HEK293 (cell line): ENCODE measurements around the gene P2RX7.

Experiments
- CTCF ChIA-PET: fragments of 350-600 bp; formaldehyde crosslinking; extraction: SDS; loops from one replicate; lab custom pipeline; 2021; ENCODE audit warnings: antibody characterized with exemption; lab: Yijun Ruan, JAX
- POLR2A ChIA-PET: fragments of 300-600 bp; formaldehyde crosslinking; extraction: SDS; loops from one replicate; lab custom pipeline; 2020; ENCODE audit warnings: antibody characterized with exemption, inconsistent platforms; lab: Yijun Ruan, JAX
- H3K27ac ChIP-seq: fragments of 200-500 bp; sonication (Bioruptor generic); 2 replicates; pipeline ENCODE4 v1.5.1; 2014; ENCODE audit warnings: low read depth, low read length, control low read depth, inconsistent platforms; ENCODE audit errors: extremely low read depth
- H3K36me3 ChIP-seq, 2 experiments: fragments of 200-500 bp in 1 of 2; sonication (Bioruptor generic) in 1 of 2; 1 replicate in 1 of 2; 2 replicates in 1 of 2; pipeline ENCODE4 v1.5.1; 2014 to 2017; ENCODE audit warnings: inconsistent platforms in 2 of 2, low read length in 2 of 2; ENCODE audit not compliant: control insufficient read depth in 2 of 2, insufficient read depth in 1 of 2
- H3K4me1 ChIP-seq: fragments of 200-500 bp; sonication (Bioruptor generic); 2 replicates; pipeline ENCODE4 v1.5.1; 2014; ENCODE audit warnings: mild to moderate bottlenecking, low read length, inconsistent platforms; ENCODE audit not compliant: control insufficient read depth, insufficient read depth
- H3K4me3 ChIP-seq: 2 replicates; pipeline ENCODE4 v1.5.1; 2011; ENCODE audit warnings: low read depth, mild to moderate bottlenecking, control low read depth, low read length, moderate library complexity
- H3K9me3 ChIP-seq: fragments of 200-500 bp; sonication (Bioruptor generic); 2 replicates; pipeline ENCODE4 v1.5.1; 2014; ENCODE audit warnings: low read depth, low read length, inconsistent platforms; ENCODE audit not compliant: control insufficient read depth, insufficient read depth
- CTCF ChIP-seq: fragments of 450-650 bp; formaldehyde crosslinking; IDR thresholded peaks from 2 replicates; pipeline ENCODE4 v1.5.1; 2016; ENCODE audit warnings: missing biosample characterization, missing genetic modification characterization
- HOXC10 ChIP-seq: sonication (generic); formaldehyde crosslinking; IDR thresholded peaks from 2 replicates; pipeline ENCODE4 v1.8.1; 2023; ENCODE audit warnings: mild to moderate bottlenecking, missing genetic modification reagents
- KLF1 ChIP-seq: fragments of 450-650 bp; formaldehyde crosslinking; IDR thresholded peaks from 2 replicates; pipeline ENCODE4 v1.5.1; 2016; ENCODE audit warnings: missing biosample characterization, missing genetic modification characterization
- KLF16 ChIP-seq: fragments of 450-650 bp; formaldehyde crosslinking; IDR thresholded peaks from 2 replicates; pipeline ENCODE4 v1.5.1; 2017; ENCODE audit warnings: missing biosample characterization, missing genetic modification characterization
- TCF7L2 ChIP-seq: IDR thresholded peaks from 2 replicates; pipeline ENCODE4 v1.6.1; 2011; ENCODE audit warnings: low read depth, mild to moderate bottlenecking, inconsistent platforms, low read length, moderate library complexity, borderline replicate concordance
- ZNF148 ChIP-seq: fragments of 450-650 bp; formaldehyde crosslinking; IDR thresholded peaks from 2 replicates; pipeline ENCODE4 v1.5.0; 2017; ENCODE audit warnings: missing biosample characterization, missing genetic modification characterization, borderline replicate concordance
- ZNF169 ChIP-seq: fragments of 450-650 bp; formaldehyde crosslinking; IDR thresholded peaks from 2 replicates; pipeline ENCODE4 v1.5.1; 2016; ENCODE audit warnings: missing biosample characterization, missing genetic modification characterization
- ZNF239 ChIP-seq: fragments of 450-650 bp; formaldehyde crosslinking; IDR thresholded peaks from 2 replicates; pipeline ENCODE4 v1.5.1; 2016; ENCODE audit warnings: missing biosample characterization, missing genetic modification characterization
- ZNF311 ChIP-seq: fragments of 450-650 bp; formaldehyde crosslinking; IDR thresholded peaks from 2 replicates; pipeline ENCODE4 v1.5.1; 2017; ENCODE audit warnings: missing biosample characterization, missing genetic modification characterization, borderline replicate concordance
- ZNF37A ChIP-seq: fragments of 450-650 bp; IDR thresholded peaks from 2 replicates; pipeline ENCODE4 v1.5.1; 2018; ENCODE audit warnings: missing biosample characterization, missing genetic modification characterization
- ZNF529 ChIP-seq: fragments of 450-650 bp; formaldehyde crosslinking; IDR thresholded peaks from 2 replicates; pipeline ENCODE4 v1.5.1; 2017; ENCODE audit warnings: missing genetic modification characterization, missing biosample characterization; ENCODE audit not compliant: insufficient replicate concordance
- ZNF654 ChIP-seq: fragments of 450-650 bp; formaldehyde crosslinking; IDR thresholded peaks from 2 replicates; pipeline ENCODE4 v1.5.1; 2016; ENCODE audit warnings: low read depth, missing biosample characterization, missing genetic modification characterization
- TF ChIP-seq, protein P1 (sequence below): fragments of 450-650 bp; formaldehyde crosslinking; IDR thresholded peaks from 2 replicates; pipeline ENCODE4 v1.5.1; 2017; ENCODE audit warnings: missing biosample characterization, missing genetic modification characterization

P2RX7 gene

GRCh38 chr12:121222847-121223246 is 90.2 kb downstream of the P2RX7 start (continued):
- TF ChIP-seq ZNF148, result no peak
- no peak for TF ChIP-seq HOXC10 (CRISPR knock-in tag)

GRCh38 chr12:121223292-121224285 is 90.9 kb downstream of the P2RX7 start:
- ChIA-PET CTCF (interaction anchor here (0.6 to 1.5 kb wide), 6 partner anchors 13 to 162 kb away, joined by 3 to 5 read pairs (median 4); no protein-coding TSS in a partner anchor), POLR2A (no interaction called here)
- TF ChIP-seq KLF1 (tag by site-specific recombination), result peak; percentile 71
- TF ChIP-seq CTCF, result 0 out of 2 replicates have a peak, but pooled peaks have one; percentile 24
- no peak for TF ChIP-seq ZNF169 (tag by site-specific recombination)
- peak; percentile 64 for TF ChIP-seq ZNF654
- Histone ChIP-seq H3K4me3 (no peak overlapping the region), H3K27ac (no peak overlapping the region), H3K4me1 (no peaks in the 10 kb centered on the region), H3K36me3 (peaks cover 8 to 38% of the 10 kb centered on the region in 2 experiments; a peak in 2 of 3 replicates), H3K9me3 (no peaks in the 10 kb centered on the region)

DNA sequence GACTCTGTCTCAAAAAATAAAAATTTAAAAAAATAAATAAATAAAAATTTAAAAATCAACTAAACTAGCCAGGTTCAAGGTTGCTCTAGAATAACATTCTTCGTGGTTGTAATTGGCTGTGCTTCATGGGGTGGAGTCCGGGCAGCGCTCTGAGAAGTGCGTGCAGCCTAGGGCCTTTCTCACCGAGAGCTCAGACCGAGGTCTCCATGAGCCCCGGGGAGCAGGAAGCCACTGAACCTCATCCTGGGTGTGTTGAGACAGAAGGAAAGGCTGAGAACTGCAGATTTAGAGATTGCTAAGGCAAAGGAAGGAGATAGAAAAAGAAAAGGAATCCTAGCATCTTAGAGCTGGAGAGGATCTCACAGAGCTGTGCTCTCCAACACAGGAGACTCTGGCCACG is 91.9 kb downstream of the P2RX7 start:
- ChIA-PET CTCF (interaction anchor here (0.9 to 1.0 kb wide), 2 partner anchors 114 to 163 kb away, joined by 4 to 5 read pairs; no protein-coding TSS in a partner anchor), POLR2A (no interaction called here)
- Histone ChIP-seq H3K9me3 (no peaks in the 10 kb centered on the region), H3K36me3 (peaks cover 8 to 39% of the 10 kb centered on the region in 2 experiments; a peak in 2 of 3 replicates), H3K4me3 (no peak overlapping the region), H3K27ac (no peak overlapping the region), H3K4me1 (no peaks in the 10 kb centered on the region)
- TF ChIP-seq ZNF311 (tag by site-specific recombination) (no peak), ZNF239 (tag by site-specific recombination) (no peak), ZNF529 (tag by site-specific recombination) (no peak), KLF16 (tag by site-specific recombination) (no peak), TCF7L2 (no peak), ZNF37A (tag by site-specific recombination) (no peak)
- TF ChIP-seq, protein P1, sequence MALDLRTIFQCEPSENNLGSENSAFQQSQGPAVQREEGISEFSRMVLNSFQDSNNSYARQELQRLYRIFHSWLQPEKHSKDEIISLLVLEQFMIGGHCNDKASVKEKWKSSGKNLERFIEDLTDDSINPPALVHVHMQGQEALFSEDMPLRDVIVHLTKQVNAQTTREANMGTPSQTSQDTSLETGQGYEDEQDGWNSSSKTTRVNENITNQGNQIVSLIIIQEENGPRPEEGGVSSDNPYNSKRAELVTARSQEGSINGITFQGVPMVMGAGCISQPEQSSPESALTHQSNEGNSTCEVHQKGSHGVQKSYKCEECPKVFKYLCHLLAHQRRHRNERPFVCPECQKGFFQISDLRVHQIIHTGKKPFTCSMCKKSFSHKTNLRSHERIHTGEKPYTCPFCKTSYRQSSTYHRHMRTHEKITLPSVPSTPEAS (tag by site-specific recombination), result no peak
